T47D (cell line): ENCODE measurements around the gene EGFR.

ENCODE experiments used
- DNase-seq, 2 experiments: peaks; one replicate each; pipeline versions ENCODE4 v3.0.0 to v3.0.0-alpha.2; 2011 to 2012; ENCODE audit warnings: low read depth in 1 of 2, low spot score in 1 of 2
- JUND ChIP-seq: IDR thresholded peaks from 2 replicates; pipeline ENCODE4 v1.6.1; 2012; ENCODE audit warnings: low read depth
- in situ Hi-C: cut with HindIII; loops from 2 replicates; pipeline ENCODE4 v1.10.0; 2016; ENCODE audit warnings: low sequenced_read_pairs, low pct_unique_long_range_greater_than_20kb

EGFR gene

GRCh38 chr7:55170335-55171069, 151.7 kb downstream of the EGFR start:
- DNase-seq = no peak
- in situ Hi-C loops = no loop called here
- TF ChIP-seq JUND = no peak

GRCh38 chr7:55171157-55171556, 152.3 kb downstream of the EGFR start:
- no peak for DNase-seq
- in situ Hi-C loops = no loop called here
- no peak for TF ChIP-seq JUND

DNA sequence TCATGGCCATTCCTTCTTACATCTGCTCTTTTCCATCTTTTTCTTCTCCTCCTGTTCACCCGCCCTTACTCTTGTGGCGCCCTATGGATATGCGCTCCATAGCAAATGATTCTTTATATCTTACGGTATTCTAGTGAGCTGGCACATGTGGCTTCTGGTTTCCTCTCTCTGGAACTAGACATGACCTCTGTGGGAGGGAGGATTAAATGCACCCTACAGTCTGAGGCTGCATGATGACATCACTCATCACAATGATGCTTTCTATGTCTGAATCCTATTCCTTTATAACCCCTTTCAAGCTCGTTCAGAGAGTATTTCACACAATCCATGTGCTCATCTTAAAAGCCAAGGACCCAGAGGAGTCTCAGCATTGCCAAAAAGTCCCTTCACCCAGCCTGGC, 153.3 kb downstream of the EGFR start:
- in situ Hi-C loops = no loop called here
- DNase-seq = no peak
- no peak for TF ChIP-seq JUND

DNA sequence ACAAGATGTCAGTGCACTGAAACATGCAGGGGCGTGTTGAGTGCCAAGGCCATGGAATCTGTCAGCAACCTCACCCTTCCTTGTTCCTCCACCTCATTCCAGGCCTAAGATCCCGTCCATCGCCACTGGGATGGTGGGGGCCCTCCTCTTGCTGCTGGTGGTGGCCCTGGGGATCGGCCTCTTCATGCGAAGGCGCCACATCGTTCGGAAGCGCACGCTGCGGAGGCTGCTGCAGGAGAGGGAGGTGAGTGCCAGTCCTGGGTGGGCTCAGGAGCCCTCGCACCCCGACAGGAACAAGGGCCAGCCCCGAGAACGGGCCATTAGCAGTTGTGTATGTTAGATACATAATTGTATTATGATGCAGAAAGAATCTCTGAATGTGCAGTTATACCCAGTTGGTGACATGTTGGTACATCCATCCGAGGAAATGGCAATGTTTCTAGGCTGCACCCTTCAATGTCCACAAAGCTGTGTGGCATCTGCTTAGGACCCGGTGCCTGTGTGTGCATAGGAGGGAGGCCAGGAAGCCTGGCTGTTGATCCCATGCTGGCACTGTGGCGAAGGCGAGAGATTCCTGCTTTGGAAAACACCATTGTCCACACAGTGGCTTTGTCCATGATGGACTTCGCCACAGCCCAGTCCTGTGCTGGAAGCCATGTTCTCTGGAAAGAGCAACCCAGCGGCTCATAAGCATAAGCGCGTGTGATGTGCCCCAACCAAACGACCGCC, 154.2 kb downstream of the EGFR start:
- in situ Hi-C loops = no loop called here
- DNase-seq = no peak
- no peak for TF ChIP-seq JUND

- TF ChIP-seq JUND = no peak
- in situ Hi-C loops = no loop called here
- no peak for DNase-seq
Measured at GRCh38 chr7:55173671-55174070, 154.9 kb downstream of the EGFR start.

GRCh38 chr7:55174456-55174855, 155.6 kb downstream of the EGFR start:
- no peak for DNase-seq
- in situ Hi-C loops = no loop called here
- no peak for TF ChIP-seq JUND

DNA sequence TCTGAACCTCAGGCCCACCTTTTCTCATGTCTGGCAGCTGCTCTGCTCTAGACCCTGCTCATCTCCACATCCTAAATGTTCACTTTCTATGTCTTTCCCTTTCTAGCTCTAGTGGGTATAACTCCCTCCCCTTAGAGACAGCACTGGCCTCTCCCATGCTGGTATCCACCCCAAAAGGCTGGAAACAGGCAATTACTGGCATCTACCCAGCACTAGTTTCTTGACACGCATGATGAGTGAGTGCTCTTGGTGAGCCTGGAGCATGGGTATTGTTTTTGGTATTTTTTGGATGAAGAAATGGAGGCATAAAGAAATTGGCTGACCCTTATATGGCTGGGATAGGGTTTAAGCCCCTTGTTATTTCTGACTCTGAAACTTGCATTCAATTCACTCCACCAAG, 156.0 kb downstream of the EGFR start:
- no peak for TF ChIP-seq JUND
- in situ Hi-C loops = no loop called here
- no peak for DNase-seq

DNA sequence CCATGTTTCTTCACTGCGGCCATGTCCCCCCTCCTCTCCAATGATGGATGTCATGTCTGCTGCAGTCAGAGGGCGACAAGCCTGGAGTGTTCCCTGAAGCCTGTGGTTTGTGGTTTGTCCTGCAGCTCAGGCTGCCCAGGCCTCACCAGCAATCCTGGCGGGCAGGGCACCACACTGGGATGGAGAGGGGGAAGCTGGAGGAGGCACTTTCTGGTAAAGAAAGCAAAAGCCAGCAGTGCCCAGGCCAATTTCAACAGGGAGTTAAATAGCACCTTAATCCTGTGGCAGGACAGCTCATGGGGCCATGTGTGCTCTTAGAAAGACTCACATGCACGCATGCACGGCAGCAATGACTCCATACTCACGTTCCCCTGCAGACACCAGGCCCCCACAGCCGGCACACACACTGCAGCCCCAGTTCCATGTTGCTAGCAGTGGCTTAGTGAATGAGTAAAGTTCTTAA, 158.3 kb downstream of the EGFR start:
- no peak for TF ChIP-seq JUND
- peak in 1 of 2 experiments; percentile 50 for DNase-seq
- in situ Hi-C loops = no loop called here

DNA sequence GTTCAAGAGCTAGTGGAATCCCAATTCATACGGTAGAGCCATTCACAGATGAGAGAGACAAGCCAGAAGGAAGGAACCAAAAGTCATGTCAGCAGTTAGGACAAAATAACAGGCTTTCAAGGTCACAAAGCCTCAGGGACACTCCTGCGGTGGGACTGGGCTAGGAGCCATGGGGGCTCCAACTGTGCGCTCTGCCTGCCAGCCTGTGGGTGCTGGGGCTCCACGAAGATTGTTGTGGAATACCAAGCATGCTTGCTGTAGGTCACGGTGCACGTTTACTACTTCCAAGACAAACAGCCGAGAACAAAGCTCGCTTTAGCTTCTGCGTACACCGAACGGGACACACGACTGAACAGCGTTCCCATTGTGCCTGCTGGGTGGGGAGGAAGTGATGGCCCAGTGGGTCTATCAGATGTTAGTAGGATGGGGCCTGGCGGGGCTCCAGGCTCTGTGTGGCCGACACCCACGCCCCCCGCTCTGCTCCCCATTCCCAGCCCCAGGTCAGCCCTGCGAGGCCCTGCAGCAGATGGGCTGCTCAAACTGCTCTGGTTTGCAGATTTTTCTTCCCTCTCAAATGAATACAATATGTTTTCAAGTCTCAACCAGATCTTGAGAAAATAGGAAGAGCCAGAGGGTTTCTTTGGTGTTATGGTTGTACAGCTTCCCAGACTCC, 158.9 kb downstream of the EGFR start:
- no peak for TF ChIP-seq JUND
- peak; percentile 72 to 94 for DNase-seq
- in situ Hi-C loops = no loop called here

GRCh38 chr7:55178292-55178862, 159.6 kb downstream of the EGFR start:
- in situ Hi-C loops = no loop called here
- TF ChIP-seq JUND = no peak
- DNase-seq = no peak

DNA sequence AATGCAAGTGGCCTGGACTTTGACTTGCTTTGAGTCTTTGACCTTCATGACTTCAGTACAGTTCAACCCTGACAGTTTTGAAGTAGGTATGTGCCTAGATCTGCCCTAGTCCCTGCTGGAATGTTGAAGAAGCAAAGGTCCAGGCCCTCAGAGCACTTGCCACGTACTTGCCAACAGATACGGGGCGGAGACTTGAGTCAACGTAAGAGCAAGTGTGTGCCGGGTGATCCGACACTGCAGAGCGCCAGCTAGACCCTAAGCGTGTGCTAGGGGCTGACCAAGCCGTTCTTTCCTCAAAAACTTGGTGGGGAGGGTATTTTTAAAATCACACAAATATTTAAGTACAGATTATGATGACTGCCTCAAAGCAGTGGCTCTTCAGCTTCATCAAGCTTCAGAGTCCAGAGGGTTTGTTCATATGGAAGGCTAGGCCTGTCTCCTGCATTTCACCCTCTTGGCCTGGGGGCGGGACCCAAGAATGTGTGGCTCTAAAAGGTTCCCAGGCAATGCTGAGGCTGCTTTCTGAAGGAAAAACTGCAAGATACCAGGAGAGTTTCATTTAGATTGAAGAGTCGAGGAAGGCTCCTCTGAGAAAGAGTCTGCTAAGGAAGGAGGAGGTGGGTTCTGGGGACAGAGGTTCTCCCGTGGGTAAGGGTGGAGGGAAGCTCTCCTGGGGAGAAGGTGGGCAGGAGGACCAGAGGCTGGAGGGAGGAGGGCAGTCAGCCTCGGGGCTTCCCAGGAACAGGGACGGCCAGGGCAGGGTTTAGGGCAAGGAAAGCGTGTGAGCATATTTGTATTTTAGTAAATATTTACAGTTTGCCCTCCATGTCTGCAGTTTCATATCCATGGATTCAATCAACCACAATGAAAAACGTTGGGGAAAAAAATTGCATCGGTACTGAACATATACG, 160.3 kb downstream of the EGFR start:
- no peak for TF ChIP-seq JUND
- DNase-seq = peak in 1 of 2 experiments; percentile 48
- in situ Hi-C loops = no loop called here

DNA sequence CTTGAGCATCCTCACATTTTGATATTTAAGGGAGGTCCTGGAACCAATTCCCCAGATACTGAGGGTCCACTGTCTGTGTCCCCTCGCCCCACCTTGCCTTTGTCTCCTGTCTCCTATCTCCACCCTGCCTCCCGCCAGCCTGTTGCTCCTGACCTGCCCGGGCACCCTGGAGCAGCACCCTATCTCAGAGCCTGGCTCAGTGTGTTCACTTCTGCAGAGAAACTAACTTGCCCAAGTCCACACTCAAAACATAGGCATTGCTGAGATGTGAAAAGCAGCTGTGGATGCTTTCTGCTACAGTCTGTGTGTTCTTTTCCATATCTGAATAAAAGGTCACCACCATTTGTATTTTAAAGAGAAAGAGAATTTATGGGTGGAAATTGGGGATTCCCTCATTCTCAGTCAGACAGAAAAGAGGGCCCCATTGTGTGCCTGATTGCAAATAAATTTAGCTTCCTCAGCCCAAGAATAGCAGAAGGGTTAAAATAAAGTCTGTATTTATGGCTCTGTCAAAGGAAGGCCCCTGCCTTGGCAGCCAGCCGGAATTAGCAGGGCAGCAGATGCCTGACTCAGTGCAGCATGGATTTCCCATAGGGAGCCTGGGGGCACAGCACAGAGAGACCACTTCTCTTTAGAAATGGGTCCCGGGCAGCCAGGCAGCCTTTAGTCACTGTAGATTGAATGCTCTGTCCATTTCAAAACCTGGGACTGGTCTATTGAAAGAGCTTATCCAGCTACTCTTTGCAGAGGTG, 161.3 kb downstream of the EGFR start:
- in situ Hi-C loops = no loop called here
- DNase-seq = no peak
- no peak for TF ChIP-seq JUND
